GDM1 (cell line): ENCODE data around the gene EXD2.
"Not testable (repeated sequence)": the region's sequence is repeated elsewhere in the genome, so short reads cannot be mapped to it uniquely, and the experiment has no call there.

Experiments
- DNase-seq: peaks from one replicate; lab custom pipeline; 2025; lab: John Stamatoyannopoulos, UW

The EXD2 gene

GRCh38 chr14:69277356-69277755 lies 86.1 kb downstream of the EXD2 start:
- DNase-seq: not testable (repeated sequence)

- no peak for DNase-seq
Measured at GRCh38 chr14:69280746-69281291, 89.5 kb downstream of the EXD2 start.

GRCh38 chr14:69281450-69282169 lies 90.3 kb downstream of the EXD2 start:
- no peak for DNase-seq

GRCh38 chr14:69282448-69282847 lies 91.2 kb downstream of the EXD2 start:
- no peak for DNase-seq

- DNase-seq: no peak
Measured at GRCh38 chr14:69284170-69284569, 92.9 kb downstream of the EXD2 start.

- no peak for DNase-seq
Measured at GRCh38 chr14:69285661-69286255, 94.5 kb downstream of the EXD2 start.

- no peak for DNase-seq
Measured at GRCh38 chr14:69287098-69288010, 96.1 kb downstream of the EXD2 start.

- no peak for DNase-seq
Measured at GRCh38 chr14:69288011-69288771, 96.9 kb downstream of the EXD2 start.

- DNase-seq: no peak
Measured at GRCh38 chr14:69288956-69289705, 97.8 kb downstream of the EXD2 start.

GRCh38 chr14:69289811-69290520 lies 98.7 kb downstream of the EXD2 start:
- no peak for DNase-seq

- DNase-seq: not testable (repeated sequence)
Measured at GRCh38 chr14:69290881-69291280, 99.6 kb downstream of the EXD2 start.

- DNase-seq: no peak
Measured at GRCh38 chr14:69291396-69291795, 100.1 kb downstream of the EXD2 start.

- no peak for DNase-seq
Measured at GRCh38 chr14:69291891-69292561, 100.7 kb downstream of the EXD2 start.
